WTC11 (cell line): Measurements from ENCODE around the gene MREG.

ENCODE experiments used
- CBFB ChIP-seq: sonication (generic); formaldehyde crosslinking; IDR thresholded peaks from 2 replicates; pipeline ENCODE4 v1.8.1; 2022; ENCODE audit warnings: mild to moderate bottlenecking, low read depth, missing genetic modification reagents
- GABPB1 ChIP-seq: sonication (generic); formaldehyde crosslinking; IDR thresholded peaks from 2 replicates; pipeline ENCODE4 v1.8.1; 2023; ENCODE audit warnings: mild to moderate bottlenecking, missing genetic modification reagents
- NR2C2 ChIP-seq: sonication (generic); formaldehyde crosslinking; IDR thresholded peaks from 2 replicates; pipeline ENCODE4 v1.8.0; 2022; ENCODE audit warnings: mild to moderate bottlenecking, missing genetic modification reagents
- SMAD3 ChIP-seq: sonication (generic); formaldehyde crosslinking; IDR thresholded peaks from 2 replicates; pipeline ENCODE4 v1.8.0; 2022; ENCODE audit warnings: missing genetic modification reagents, mild to moderate bottlenecking, borderline replicate concordance
- TF ChIP-seq, protein P1 (sequence below): sonication (generic); formaldehyde crosslinking; IDR thresholded peaks from 2 replicates; pipeline ENCODE4 v1.8.0; 2023; ENCODE audit warnings: missing genetic modification reagents
- TF ChIP-seq, protein P2 (sequence below): fragments of 200-600 bp; IDR thresholded peaks from 2 replicates; pipeline ENCODE4 v1.8.0; 2022; ENCODE audit warnings: antibody characterized with exemption

DNA sequence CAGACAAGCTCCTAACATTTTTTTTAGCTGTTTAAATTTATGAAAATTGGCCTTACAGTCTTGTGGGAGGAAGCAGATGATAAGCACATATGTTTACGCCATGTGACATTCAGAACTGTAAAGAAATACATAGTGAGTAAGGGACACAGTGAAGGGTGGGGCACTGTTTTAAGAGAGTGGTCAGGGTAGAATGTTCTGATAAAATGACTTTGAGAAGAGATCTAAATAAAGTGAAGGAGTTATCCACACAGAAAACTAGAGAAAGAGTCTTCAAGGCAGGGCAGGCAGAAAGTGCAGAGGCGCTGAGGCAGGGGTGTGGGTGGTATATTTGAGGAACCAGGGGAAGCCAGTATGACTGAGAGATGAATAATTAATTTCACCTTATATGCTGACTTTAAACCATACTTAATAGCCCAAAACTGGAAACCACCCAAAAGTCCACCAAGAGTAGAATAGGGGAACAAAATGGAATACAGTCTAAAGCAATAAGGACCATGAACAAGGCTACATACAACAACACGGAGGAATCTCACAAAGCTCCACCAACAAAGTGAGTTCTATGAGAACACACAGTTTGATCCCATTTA is 8.6 kb downstream of the MREG start:
- TF ChIP-seq SMAD3 = no peak
- TF ChIP-seq, protein P1, sequence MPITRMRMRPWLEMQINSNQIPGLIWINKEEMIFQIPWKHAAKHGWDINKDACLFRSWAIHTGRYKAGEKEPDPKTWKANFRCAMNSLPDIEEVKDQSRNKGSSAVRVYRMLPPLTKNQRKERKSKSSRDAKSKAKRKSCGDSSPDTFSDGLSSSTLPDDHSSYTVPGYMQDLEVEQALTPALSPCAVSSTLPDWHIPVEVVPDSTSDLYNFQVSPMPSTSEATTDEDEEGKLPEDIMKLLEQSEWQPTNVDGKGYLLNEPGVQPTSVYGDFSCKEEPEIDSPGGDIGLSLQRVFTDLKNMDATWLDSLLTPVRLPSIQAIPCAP = no peak
- no peak for TF ChIP-seq CBFB (CRISPR knock-in tag)
- TF ChIP-seq, protein P2, sequence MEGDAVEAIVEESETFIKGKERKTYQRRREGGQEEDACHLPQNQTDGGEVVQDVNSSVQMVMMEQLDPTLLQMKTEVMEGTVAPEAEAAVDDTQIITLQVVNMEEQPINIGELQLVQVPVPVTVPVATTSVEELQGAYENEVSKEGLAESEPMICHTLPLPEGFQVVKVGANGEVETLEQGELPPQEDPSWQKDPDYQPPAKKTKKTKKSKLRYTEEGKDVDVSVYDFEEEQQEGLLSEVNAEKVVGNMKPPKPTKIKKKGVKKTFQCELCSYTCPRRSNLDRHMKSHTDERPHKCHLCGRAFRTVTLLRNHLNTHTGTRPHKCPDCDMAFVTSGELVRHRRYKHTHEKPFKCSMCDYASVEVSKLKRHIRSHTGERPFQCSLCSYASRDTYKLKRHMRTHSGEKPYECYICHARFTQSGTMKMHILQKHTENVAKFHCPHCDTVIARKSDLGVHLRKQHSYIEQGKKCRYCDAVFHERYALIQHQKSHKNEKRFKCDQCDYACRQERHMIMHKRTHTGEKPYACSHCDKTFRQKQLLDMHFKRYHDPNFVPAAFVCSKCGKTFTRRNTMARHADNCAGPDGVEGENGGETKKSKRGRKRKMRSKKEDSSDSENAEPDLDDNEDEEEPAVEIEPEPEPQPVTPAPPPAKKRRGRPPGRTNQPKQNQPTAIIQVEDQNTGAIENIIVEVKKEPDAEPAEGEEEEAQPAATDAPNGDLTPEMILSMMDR = no peak
- TF ChIP-seq NR2C2 (CRISPR knock-in tag) = no peak
- TF ChIP-seq GABPB1 (CRISPR knock-in tag) = no peak
